Suprapubic skin (tissue), 3 donors: ENCODE results near the gene FBXO30.

Source experiments
- CTCF ChIP-seq, 2 donors: fragments of 200-600 bp in 1 of 2; fragments of 450-650 bp in 1 of 2; sonication (generic) in 1 of 2; IDR thresholded peaks; one replicate each; pipeline ENCODE4 v1.5.1; 2016 to 2019; ENCODE audit warnings: antibody characterized with exemption in 2 of 2, mild to moderate bottlenecking in 1 of 2, moderate library complexity in 1 of 2
- POLR2A ChIP-seq, 2 donors: fragments of 450-650 bp; IDR thresholded peaks; one replicate each; pipeline ENCODE4 v1.6.1; 2017; ENCODE audit warnings: antibody characterized with exemption in 2 of 2, mild to moderate bottlenecking in 2 of 2, moderate library complexity in 2 of 2

GRCh38 chr6:145823328-145823944, 8.8 kb upstream of the FBXO30 start:
- TF ChIP-seq CTCF (IDR thresholded peaks at IDR 0.05) (no peak), POLR2A (IDR thresholded peaks at IDR 0.05) (no peak)
